ENCODE measurements around the gene CROT.

Gene CROT

DNA sequence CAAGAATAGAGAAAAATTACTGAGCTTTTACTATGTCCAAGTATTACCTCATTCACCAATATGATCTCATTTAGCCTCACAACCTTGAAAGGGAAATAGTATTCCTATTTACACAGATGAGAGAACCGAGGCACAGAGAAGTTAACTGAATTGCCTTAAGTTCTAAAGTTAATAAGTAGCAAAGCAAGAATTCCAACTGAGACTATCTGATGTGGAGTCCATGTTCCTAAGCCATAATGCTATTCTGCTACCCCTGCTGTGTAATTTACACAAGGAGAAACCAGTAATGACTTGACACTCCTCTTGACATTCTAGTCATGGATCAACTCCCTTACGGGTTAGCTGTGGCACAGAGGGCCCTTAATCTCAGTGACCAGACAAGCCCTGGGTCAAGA, 69.3 kb downstream of the CROT start:
- DNase-seq (ENCODE audit: low spot score): no peak

DNA sequence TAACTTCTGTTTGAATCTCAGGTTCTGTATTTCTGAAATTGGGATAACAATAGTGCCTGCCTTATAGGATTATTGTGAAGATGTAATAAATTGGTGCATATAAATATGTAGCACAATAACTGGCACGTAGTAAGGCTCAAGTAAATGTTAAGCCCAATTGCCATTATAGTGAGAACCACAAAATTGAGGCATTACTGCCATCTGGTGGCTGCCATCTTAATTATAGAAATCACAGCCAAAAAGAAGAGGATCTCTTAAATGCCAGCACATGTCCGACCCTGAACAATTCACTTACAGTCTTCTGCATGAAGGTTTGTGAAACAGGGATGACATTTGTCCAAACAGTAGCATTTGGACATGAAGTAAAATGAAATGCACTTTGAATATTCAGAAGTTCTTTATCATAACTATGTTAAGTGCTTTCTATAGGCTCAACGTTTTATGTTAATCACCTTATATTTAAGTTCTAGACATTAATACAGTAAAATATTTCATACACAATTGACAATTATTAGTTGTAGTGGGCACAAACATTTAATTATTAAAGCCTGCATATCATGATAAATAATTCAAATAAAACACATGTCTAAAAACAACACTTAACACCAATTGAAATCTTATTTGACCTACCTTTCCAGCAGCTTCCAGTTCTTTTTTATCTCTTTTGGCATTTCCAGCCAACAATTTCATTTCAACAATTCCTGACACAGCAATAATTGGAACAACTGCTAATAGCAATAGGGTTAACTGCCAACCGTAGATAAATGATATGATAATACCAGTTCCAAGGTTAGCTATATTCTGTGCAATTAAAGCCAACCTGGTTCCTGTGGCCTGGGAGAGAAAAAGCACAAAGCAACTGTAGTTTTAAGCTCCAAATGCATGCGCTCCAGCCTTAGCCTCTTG, 71.5 kb downstream of the CROT start:
- DNase-seq (ENCODE audit: low spot score): peak; percentile 71

DNA sequence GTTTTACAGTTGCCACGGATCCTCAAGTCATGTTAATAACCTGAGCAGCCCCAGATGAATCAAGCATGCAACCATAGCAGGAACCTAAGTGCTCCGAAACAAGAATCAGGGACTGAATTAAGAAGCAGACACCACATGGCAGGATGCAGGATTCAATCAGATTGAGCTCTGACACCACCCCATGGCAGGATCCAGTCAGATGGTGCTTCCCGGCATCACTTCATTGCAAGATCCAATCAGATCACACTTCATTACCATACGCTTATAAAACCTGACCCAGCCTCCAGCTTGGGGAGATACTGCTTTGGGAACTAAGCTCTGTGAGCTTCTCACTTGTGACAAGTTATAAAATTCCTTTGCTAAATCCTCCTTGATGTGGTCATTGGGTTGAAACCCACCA, 74.7 kb downstream of the CROT start:
- no peak for DNase-seq (ENCODE audit: low spot score)

GRCh38 chr7:87424075-87424474, 78.6 kb downstream of the CROT start:
- no peak for DNase-seq (ENCODE audit: low spot score)

- DNase-seq (ENCODE audit: low spot score): no peak
Observed at GRCh38 chr7:87426160-87426559, 80.7 kb downstream of the CROT start.

DNA sequence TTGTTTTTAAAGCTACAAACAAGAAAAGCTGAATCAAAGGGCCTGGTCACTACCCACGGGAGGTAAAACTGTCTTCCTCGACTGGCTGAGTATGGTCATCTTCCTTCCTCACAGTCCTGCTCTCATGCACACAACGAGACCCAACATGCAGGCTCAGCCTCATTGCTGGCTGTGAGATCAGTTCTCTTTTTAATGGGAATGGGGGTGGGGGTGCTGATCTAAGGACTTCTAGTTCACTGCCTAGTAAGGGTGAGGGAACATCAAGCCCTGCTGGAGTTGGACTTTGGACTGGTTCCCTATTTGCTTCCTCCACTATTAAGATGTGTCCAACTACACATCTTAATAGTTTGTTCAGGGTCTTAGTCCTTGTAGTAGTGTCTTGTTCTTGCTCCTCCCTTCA, 81.8 kb downstream of the CROT start:
- DNase-seq (ENCODE audit: low spot score): no peak

GRCh38 chr7:87432536-87432935, 87.1 kb downstream of the CROT start:
- no peak for DNase-seq (ENCODE audit: low spot score)

DNA sequence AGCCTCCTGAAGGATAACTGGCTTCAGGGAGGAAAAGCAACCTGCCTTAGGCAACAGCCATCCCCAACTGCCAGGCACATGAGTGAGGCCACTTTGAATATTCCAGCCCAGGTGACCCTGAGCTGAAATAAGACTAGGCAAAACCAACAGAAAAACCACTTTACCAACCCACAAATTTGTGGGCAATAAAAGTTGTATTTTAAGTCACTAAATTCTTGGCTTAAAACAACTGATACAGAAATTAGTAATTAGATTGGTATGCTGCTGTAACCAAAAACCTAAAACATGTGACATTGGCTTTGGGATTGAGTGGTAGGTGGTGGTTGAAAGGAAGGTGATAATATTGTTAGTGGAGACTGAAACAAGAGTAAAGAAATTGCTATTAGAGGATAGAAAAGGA, 90.1 kb downstream of the CROT start:
- no peak for DNase-seq (ENCODE audit: low spot score)

GRCh38 chr7:87445897-87446296, 100.4 kb downstream of the CROT start:
- DNase-seq (ENCODE audit: low spot score): no peak

- no peak for DNase-seq (ENCODE audit: low spot score)
Observed at GRCh38 chr7:87447116-87447635, 101.7 kb downstream of the CROT start.

- no peak for DNase-seq (ENCODE audit: low spot score)
Observed at GRCh38 chr7:87448388-87448787, 102.9 kb downstream of the CROT start.

All from RKO (cell line).